HT-29 (cell line): ENCODE measurements around the gene CES4A. TPM values are rescaled to one million over a fixed set of nuclear protein-coding genes. Genes with fewer than 3 reads are reported as not detected.
"Not testable (repeated sequence)": the region's sequence is repeated elsewhere in the genome, so short reads cannot be mapped to it uniquely, and the experiment has no call there.

Experiments used
- DNase-seq: peaks from one replicate; pipeline ENCODE4 v3.0.0-alpha.2; 2015; ENCODE audit warnings: low spot score
- total RNA-seq: library from RNA; depleted of rRNA; stranded (reverse); fragments of >200 nt; shearing (Covaris generic); gene quantifications from 2 replicates; pipeline ENCODE4 v1.2.3, GENCODE V29; 2014; rRNA removed

The CES4A gene
- total RNA-seq, result 3.0 and 5.5 TPM in 2 replicates

DNA sequence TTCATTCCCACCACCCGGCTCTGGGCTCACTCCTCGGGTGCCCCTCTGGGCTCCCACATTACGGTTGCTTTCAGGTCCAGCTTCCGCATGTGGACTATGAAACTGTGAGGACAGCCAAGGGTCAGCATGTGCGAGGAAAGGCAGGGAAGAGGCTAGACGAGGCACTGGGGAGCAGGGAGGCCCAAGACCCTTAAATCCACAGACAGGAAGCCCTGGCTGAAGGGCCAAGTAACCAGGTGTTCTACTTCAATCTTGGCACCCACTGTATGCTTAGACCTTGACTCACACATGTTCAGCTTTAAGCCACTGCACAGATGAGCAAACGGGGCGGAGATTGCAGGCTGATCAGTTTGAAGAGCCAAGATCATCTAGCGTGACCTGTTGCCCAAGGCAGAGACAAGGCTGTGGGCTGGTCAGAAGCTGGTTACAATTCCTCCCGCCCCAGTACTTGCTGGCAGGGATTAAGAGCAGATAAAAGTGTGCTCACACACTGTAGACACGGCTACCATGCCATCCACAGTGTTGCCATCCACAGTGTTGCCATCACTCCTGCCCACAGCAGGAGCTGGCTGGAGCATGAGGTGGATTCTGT lies at the start of gene CES4A:
Gene CES4A, plus strand, starts transcription at position 393 of the 592 bp plus-strand sequence. Its CDS starts 184 bp downstream, at position 577.
- DNase-seq, result no peak

DNA sequence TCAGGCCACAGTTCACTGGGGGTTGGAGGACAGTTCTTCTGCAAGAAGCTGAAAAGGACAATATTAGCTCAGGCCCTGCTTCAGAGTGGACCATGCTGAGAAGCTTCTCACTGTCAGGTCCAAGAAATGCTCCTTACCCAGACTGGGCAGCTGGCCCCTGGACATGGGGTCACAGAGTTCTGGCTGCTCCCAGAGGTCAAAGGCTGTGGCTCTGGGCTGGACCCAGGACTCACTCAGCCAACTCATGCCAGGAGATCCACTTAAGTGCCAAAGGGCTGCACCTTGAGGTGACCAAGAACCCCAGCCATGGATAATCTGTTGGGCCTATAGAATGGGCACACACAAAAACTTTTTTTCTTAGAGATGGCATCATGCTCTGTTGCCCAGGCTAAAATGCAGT lies 49.0 kb upstream of the CES4A start:
- no peak for DNase-seq

DNA sequence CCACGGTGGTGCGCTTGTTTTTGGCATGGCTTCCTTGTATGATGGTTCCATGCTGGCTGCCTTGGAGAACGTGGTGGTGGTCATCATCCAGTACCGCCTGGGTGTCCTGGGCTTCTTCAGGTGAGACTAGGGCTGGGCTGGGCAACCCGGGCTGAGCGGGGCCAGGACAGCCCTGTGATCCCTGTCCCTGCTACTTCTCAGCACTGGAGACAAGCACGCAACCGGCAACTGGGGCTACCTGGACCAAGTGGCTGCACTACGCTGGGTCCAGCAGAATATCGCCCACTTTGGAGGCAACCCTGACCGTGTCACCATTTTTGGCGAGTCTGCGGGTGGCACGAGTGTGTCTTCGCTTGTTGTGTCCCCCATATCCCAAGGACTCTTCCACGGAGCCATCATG lies 48.2 kb upstream of the CES4A start:
- no peak for DNase-seq

DNA sequence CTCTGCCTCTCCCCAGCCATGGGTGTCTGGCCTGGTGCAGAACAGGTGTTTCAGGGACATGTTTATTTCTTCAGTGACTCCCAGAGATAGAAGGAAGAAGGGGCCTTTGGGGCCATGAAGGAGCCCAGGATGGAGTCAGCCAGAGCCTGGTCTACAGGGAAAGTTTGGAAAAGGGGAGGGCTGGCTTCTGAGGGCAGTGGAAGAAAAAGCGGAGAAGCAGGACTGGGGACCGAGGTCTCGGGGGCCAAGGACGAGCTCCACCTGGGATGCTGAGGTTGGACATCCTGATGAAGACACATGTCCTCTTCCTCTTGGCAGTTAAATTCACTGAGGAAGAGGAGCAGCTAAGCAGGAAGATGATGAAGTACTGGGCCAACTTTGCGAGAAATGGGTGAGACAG lies 45.4 kb upstream of the CES4A start:
- DNase-seq, result no peak

DNA sequence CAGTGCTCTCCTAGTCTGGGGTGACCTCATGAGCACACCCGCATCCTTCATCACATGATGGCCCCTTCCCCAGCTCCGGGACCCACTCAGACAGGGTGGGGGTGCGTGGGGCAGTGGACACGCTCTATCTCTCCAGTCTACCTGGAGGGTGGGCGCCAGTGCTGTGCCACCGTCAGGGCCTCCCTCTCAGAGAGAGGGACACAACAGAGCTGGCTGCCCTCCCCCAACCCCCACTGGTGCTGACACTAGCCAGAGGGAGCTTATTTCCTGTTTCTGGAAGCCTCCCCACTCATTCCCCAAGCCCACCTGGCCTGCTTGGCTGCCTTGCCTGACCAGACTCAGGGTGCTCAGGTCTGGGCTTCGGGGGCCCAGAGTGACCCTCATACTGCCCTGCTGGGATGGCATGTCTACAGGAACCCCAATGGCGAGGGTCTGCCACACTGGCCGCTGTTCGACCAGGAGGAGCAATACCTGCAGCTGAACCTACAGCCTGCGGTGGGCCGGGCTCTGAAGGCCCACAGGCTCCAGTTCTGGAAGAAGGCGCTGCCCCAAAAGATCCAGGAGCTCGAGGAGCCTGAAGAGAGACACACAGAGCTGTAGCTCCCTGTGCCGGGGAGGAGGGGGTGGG lies 44.8 kb upstream of the CES4A start:
- DNase-seq, result no peak

DNA sequence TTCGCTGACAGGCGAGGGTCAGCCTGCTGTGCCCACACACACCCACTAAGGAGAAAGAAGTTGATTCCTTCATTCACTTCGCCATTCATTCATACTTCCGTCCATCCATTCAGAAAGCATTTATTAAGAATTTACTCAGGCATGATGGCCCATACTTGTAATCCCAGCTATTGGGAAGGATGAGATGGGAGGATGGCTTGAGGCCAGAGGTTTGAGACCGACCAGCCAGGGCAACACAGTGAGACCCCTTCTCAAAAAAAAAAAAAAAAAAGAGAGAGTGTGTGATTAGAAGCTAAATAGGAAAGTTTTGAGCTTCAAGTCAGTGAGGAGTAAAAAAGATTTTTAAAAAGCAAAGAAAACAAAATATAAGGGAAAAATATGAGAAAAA lies 44.3 kb upstream of the CES4A start:
- DNase-seq, result no peak

DNA sequence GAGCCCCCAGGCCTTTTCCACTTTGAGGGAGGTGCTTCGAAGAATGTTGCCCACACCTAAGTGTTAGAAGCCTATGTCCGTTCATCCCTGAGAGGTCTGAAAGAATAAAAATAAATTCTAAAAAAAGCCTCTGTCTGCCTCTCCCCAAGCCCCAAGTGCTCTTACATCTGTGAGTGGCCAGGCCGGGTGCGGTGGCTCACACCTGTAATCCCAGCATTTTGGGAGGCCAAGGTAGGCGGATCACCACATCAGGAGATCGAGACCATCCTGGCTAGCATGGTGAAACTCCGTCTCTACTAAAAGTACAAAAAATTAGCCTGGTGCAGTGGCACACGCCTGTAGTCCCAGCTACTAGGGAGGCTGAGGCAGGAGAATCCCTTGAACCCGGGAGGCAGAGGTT lies 43.4 kb upstream of the CES4A start:
- not testable (repeated sequence) for DNase-seq

DNA sequence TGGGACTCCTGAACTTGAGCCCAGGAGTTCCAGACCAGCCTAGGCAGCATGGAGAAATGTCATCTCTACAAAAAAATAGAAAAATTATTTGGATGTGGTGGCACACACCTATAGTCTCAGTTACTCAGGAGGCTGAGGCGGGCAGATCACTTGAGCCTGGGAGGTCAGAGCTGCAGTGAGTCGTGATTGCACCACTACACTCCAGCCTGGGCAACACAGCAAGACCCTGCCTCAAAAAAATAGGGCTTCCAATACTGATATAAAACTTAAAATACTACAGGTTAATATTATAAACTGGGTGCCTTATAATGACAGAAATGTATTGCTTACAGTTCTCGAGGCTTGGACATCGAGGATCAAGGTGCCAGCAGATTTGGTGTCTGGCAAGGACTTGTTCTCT lies 42.5 kb upstream of the CES4A start:
- DNase-seq, result no peak

DNA sequence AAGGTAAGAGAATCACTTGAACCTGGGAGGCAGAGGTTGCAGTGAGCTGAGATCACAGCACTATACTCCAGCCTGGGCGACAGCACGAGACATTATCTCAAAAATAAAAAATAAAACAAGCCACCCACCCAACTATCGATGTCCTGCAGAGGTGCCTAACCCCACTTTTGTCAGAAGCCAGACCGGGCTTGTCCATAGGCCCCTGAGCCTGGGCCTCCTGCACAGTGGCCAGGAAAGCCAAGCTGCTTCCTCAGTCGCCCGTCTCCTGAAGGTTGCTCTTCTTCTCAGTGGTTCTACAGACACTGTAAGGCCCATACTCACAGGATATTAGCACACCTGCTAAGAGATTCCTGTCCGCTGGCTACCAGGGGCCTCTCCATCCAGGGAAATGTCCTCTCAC lies 41.8 kb upstream of the CES4A start:
- DNase-seq, result no peak

DNA sequence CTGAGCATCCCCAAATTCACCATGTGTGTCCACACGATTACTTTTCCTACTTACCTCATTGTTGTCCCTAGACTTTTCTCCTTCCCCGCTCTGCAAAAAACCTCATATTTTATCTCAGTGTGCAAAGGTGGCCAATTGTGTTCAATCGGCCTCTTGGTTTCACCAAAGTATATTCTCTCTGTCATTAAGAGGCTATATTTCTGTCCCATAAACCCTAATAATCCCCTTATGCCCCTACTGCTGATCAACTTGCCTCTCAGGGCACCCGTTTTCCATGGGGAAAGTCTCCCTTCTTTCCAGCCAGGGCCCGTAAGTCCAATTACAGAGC lies 41.5 kb upstream of the CES4A start:
- DNase-seq, result no peak

DNA sequence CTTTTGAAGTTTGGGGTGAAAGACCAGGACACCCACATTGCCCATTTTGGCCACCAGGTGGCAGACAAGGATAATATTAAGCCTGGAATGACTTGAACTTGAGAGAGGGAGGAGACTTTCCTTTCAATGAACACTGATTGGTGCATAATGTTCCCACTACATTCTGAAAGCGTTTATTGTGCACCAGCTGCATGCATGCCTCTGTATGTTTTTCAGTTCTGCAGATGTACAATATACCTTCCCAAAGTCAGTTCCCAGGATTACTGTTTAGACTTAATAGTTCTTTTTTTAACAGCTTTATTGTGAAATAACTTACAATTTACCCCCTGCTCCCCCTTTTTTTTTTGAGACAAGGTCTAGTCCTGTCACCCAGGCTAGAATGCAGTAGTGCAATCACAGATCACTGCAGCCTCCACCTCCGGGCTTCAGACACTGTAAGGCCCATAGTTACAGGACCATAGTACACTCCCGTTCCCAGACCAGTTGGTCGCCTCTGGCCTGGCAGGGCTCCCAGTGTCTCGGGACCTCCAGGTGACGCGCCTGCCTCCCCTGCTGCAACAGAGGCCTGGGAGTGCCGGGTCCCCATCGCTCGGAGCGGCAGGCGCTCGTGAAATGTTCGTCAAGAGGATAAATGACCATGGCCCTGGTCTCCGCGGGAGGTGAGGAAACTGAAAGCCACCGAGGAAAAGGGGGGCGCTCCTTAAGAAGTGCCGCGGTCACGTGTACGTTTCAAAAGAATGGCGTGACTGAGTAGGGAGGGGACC lies 40.9 kb upstream of the CES4A start:
- peak; percentile 97 for DNase-seq

DNA sequence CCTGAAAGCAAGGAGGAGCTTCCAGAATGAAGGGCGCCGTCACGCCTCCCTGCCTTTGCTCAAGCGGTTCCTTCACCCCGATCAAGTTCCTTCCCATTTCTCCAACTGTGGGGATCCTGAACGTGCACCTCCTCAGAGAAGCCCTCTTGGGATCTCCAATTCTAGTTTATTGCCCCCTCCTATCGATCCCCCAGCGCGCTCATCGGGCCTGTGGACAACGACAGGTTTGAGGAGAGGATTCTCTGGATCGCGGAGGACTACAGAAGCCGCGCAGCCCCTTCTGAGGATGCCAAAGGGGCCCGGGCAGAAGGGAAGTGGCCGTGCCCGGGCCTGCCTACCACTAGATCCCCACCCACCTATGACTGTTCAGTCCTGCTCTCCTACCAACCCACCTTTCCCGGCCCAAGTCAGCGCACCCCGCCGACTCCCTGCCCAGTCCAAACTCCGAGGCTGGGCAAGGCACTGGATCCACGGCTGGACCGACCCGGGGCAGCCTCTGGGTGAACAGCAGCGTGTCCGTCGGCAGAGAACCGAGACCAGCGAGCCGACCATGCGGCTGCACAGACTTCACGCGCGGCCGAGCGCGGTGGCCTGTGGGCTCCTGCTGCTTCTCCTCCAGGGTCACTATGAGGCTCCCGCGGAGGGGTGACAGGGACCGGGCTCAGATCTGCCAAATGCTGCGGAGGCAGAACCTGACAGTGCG lies 40.1 kb upstream of the CES4A start:
- DNase-seq, result no peak

DNA sequence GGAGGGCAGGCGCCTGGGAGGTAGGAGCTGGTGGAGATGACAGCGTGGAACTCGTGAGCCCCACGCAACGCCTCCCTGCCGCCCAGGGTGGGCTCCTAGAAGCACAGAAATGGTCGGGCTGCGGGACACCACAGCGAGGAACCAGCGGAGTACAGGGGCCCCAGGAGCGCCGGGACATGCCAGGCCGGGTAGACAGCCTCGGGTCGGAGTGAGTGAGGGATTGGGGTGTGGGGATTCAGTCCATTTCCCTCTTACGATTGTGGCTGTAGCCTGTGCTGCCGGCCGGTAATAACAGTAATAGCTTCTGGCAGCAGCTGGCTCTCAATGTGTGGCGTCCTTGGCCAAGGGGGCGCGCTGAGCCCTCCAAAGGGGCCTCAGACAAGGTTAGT lies 39.6 kb upstream of the CES4A start:
- no peak for DNase-seq

DNA sequence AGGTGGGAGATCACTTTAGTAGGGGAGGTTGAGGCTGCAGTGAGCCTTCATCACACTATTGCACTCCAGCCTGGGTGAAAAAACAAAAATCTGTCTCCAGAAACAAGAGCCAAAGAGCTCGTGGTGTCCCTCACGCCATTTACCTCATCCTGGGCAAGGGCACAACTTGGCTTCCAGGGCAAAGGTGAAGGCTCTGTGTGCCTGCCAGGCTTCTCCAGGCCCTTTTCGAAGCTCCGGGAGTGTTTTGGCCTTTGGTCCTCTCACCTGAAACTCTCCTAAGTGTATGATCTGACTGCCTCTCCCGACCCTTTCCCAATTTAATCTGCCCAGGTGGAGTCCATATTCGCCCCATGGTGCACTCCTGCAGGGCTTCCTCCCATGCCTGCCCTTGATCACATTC lies 38.9 kb upstream of the CES4A start:
- no peak for DNase-seq

DNA sequence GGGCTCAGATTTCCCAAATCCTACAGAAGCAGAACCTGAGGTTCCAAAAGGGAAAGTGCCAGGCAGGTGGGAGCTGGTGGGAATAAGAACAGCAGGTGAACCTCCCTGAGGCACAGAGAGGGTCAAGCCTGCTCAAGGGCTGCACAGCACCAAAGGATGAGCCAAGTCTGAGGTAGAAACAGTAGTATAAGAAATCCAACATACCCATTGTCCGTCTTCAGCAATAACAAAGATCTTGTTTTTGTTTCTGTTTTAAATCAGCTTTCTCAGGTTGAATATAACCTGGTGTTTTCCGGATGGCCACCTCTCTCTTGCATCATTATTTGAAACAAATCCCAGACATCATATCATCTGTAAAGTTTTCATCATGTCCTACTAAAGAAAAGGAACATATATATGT lies 38.0 kb upstream of the CES4A start:
- no peak for DNase-seq

DNA sequence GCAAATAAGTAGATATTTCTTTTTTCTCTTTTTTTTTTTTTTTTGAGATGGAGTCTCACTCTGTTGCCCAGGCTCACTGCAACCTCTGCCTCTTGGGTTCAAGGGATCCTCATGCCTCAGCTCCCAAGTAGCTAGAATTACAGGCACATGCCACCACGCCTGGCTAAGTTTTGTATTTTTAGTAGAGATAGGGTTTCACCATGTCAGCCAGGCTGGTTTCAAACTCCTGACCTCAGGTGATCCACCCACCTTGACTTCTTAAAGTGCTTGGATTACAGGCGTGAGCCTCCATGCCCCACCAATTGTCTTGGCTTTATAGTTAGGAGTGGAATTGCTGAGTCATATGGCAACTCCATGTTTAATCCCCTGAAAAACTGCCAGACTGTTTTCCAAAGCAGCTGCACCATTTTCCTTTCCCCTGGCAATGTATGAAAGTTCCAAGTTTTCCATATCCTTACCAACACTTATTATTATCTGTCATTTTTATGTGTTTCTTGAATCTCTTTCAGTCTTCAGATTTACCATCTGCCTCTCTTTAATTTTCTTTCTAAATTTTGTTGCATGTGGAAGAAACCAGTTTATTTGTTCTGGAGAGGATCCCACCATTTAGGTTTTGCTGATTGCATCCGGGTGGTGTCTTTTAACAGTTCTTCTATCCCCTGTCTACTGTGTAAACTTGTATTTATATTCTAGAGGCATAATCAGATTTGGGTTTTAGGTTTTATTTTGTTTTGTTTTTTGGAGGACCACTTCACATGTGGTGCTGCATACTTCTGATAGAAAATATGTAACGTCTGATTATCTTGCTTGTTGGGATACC lies 37.2 kb upstream of the CES4A start:
- no peak for DNase-seq

DNA sequence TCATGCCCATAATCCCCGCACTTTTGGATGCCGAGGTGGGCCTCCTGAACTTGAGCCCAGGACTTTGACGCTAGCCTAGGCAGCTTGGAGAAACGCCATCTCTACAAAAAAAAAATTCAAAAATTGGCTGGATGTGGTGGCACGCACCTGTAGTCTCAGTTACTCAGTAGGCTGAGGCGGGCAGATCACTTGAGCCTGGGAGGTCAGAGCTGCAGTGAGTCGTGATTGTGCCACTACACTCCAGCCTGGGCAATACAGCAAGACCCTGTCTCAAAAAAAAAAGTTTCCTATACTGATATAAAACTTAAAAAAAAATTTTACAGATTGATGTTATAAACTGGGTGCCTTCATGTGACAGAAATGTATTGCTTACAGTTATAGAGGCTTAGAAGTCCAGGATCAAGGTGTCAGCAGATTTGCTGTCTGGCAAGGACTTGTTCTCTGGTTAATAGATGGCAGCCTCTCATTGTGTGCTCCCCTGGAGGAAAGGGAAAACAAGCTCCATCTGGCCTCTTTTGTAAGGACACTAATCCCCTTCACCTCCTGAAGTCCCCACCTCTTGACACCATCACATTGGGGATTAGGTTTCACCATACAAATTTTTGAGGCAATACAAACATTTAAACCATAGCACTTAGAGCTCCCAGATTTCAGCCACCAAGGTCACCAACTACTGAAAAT lies 35.8 kb upstream of the CES4A start:
- DNase-seq, result no peak

DNA sequence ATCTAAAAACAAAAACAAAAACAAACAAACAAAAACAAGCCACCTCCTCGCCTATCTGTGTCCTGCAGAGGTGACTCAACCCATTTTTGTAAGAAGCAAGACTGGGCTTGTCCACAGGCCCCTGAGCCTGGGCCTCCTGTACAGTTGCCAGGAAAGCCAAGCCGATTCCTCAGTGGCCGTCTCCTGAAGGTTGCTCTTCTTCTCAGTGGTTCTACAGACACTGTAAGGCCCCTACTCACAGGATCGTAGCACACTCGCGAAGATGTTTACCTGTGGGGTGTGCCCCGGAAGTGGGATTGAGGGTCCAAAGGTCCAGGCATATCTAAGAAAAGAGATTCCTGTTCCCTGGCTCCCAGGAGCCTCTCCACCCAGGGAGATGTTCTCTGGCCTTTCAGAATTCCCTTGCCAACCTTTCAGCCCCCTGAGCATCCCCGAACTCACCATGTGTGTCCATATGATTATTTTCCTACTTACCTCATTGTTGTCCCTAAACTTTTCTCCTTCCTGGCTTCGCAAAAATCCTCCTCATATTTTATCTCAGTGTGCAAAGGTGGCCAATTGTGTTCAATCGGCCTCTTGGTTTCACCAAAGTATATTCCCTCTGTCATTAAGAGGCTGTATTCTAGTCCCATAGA lies 34.8 kb upstream of the CES4A start:
- DNase-seq, result peak; percentile 22

DNA sequence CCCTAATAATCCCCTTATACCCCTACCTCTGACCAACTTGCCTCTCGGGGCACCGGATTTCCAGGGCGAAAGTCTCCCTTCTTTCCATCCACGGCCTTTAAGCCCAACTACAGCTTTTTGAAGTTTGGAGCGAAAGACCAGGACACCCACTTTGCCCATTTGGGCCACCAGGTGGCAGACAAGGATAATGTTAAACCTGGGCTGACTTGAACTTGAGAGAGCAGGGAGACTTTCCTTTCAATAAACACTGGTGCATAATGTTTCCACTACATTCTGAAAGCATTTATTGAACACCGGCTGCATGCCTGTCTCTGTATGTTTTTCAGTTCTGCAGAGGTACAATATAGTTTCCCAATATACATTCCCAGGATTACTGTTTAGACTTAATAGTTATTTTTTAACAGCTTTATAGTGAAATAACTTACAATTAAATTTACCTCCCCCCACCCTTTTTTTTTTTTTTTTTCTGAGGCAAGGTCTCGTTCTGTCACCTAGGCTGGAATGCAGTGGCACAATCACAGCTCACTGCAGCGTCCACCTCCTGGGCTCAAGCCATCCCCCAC lies 34.2 kb upstream of the CES4A start:
- DNase-seq, result peak; percentile 89
